Smooth muscle cell (in vitro differentiated cells): ENCODE results near the gene FBXL17. TPM values are rescaled to one million over a fixed set of nuclear protein-coding genes. Genes with fewer than 3 reads are reported as not detected.
A peak's percentile ranks its signal among the peaks of the same experiment; 100 is the strongest.

Source experiments
- DNase-seq: peaks from one replicate; lab custom pipeline; 2025; ENCODE audit not compliant: unreplicated experiment; lab: John Stamatoyannopoulos, UW
- H2AFZ ChIP-seq: fragments of 200-600 bp; sonication (generic); 2 replicates; pipeline ENCODE4 v1.6.0; 2016; ENCODE audit warnings: antibody characterized with exemption, low read depth, mild to moderate bottlenecking
- H3F3A ChIP-seq: fragments of 200-600 bp; sonication (generic); 2 replicates; pipeline ENCODE4 v1.6.0; 2017; ENCODE audit warnings: antibody characterized with exemption, low read depth
- H3K27ac ChIP-seq: fragments of 200-600 bp; sonication (generic); 2 replicates; pipeline ENCODE4 v1.5.1; 2016; ENCODE audit warnings: low read depth, mild to moderate bottlenecking
- H3K27me3 ChIP-seq: fragments of 200-600 bp; sonication (generic); 2 replicates; pipeline ENCODE4 v1.6.1; 2016; ENCODE audit warnings: low read depth, mild to moderate bottlenecking
- H3K36me3 ChIP-seq: fragments of 200-600 bp; sonication (generic); 2 replicates; pipeline ENCODE4 v1.5.1; 2016; ENCODE audit warnings: low read depth
- H3K4me1 ChIP-seq: fragments of 200-600 bp; sonication (generic); 2 replicates; pipeline ENCODE4 v1.5.1; 2016; ENCODE audit warnings: low read depth
- H3K4me2 ChIP-seq: fragments of 200-600 bp; sonication (generic); 2 replicates; pipeline ENCODE4 v1.6.0; 2016; ENCODE audit warnings: mild to moderate bottlenecking
- H3K4me3 ChIP-seq: fragments of 200-600 bp; sonication (generic); 2 replicates; pipeline ENCODE4 v1.5.1; 2016; ENCODE audit warnings: mild to moderate bottlenecking
- H3K79me2 ChIP-seq: fragments of 200-600 bp; sonication (generic); 2 replicates; pipeline ENCODE4 v1.6.0; 2016; ENCODE audit warnings: low read depth, mild to moderate bottlenecking
- H3K9ac ChIP-seq: fragments of 200-600 bp; sonication (generic); 2 replicates; pipeline ENCODE4 v1.6.0; 2016; ENCODE audit warnings: low read depth
- H3K9me3 ChIP-seq: fragments of 200-600 bp; sonication (generic); replicated peaks from 2 replicates; pipeline ENCODE4 v1.5.1; 2016; ENCODE audit warnings: low read depth
- H4K20me1 ChIP-seq: fragments of 200-600 bp; sonication (generic); 2 replicates; pipeline ENCODE4 v1.6.0; 2016; ENCODE audit warnings: low read depth
- CTCF ChIP-seq: fragments of 200-600 bp; sonication (generic); IDR thresholded peaks from 2 replicates; pipeline ENCODE4 v1.5.1; 2017; ENCODE audit warnings: borderline replicate concordance, mild to moderate bottlenecking, antibody characterized with exemption; ENCODE audit not compliant: insufficient read depth, poor library complexity, severe bottlenecking
- WGBS: methylation state at CpG from one replicate; pipeline ENCODE4 v1.1.7; 2016; ENCODE audit warnings: low lambda C conversion rate; 5-methylcytosine and 5-hydroxymethylcytosine counted together
- polyA plus RNA-seq: library from polyadenylated mRNA; unstranded; fragments of >200 nt; fragmentation: Nextera tagmentation; extraction: Ambion mirVana; gene quantifications from 2 replicates; pipeline ENCODE4 v1.2.1, GENCODE V29; 2016
- total RNA-seq: library from RNA; depleted of rRNA; stranded (reverse); fragments of >200 nt; gene quantifications from 2 replicates; pipeline ENCODE4 v1.2.3, GENCODE V29; 2014

Gene FBXL17
- total and polyA plus RNA-seq, 2 experiments from 2014 or later = 5.4 to 16.0 TPM

GRCh38 chr5:107868650-107869409 lies 513.1 kb downstream of the FBXL17 start:
- Histone ChIP-seq H3K9ac (peak overlapping the region; percentile 76), H4K20me1 (no peaks in the 10 kb centered on the region), H2AFZ (no peak overlapping the region), H3K36me3 (no peaks in the 10 kb centered on the region), H3F3A (no peaks in the 10 kb centered on the region), H3K27ac (peak overlapping the region; percentile 91), H3K79me2 (no peaks in the 10 kb centered on the region), H3K27me3 (no peaks in the 10 kb centered on the region), H3K4me2 (no peak overlapping the region), H3K9me3 (no peaks in the 10 kb centered on the region), H3K4me1 (peaks cover 8% of the 10 kb centered on the region), H3K4me3 (no peak overlapping the region)
- DNase-seq = no peak
- WGBS = 72% methylated on average over 7 of the region's 7 CpGs
- TF ChIP-seq CTCF = no peak

DNA sequence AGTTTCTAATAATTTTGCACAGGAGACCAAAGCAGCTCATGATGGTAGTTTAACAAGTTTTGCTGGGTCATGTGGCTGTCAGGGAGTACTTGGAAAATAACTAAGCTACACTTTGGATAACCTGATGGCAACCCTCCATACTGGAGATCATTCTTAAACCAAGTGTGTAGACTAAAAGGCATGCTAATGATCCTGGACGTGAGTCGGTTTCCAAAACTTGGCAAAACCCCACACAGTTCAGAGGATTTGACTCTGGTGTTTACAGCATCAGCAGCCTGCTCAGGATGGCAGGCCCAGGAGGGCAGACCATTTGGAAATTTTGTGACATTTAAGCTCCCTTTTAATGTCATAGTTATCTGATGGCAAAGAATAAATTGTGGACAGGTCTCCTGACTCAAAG lies 514.6 kb downstream of the FBXL17 start:
- Histone ChIP-seq H3K27ac (no peak overlapping the region), H3K36me3 (no peaks in the 10 kb centered on the region), H3K4me3 (no peak overlapping the region), H2AFZ (no peak overlapping the region), H3K9me3 (no peaks in the 10 kb centered on the region), H3K4me1 (peaks cover 8% of the 10 kb centered on the region), H3K27me3 (no peaks in the 10 kb centered on the region), H3K4me2 (no peak overlapping the region), H3K79me2 (no peaks in the 10 kb centered on the region), H4K20me1 (no peaks in the 10 kb centered on the region), H3K9ac (no peak overlapping the region), H3F3A (no peaks in the 10 kb centered on the region)
- TF ChIP-seq CTCF = no peak
- 100% methylated on average over 2 of the region's 2 CpGs for WGBS
- DNase-seq = no peak

- no peak for DNase-seq
- H3F3A ChIP-seq = no peaks in the 10 kb centered on the region
- no peaks in the 10 kb centered on the region for H3K36me3 ChIP-seq
- whole genome bisulfite sequencing = 71% methylated on average over 2 of the region's 2 CpGs
- H3K4me2 ChIP-seq = no peak overlapping the region
- no peak for TF ChIP-seq CTCF
- H3K4me3 ChIP-seq = no peak overlapping the region
- no peaks in the 10 kb centered on the region for H3K79me2 ChIP-seq
- no peak overlapping the region for H3K27ac ChIP-seq
- H3K9ac ChIP-seq = no peak overlapping the region
- H3K4me1 ChIP-seq = peaks cover 8% of the 10 kb centered on the region
- no peaks in the 10 kb centered on the region for H4K20me1 ChIP-seq
- no peaks in the 10 kb centered on the region for H3K27me3 ChIP-seq
- H2AFZ ChIP-seq = no peak overlapping the region
- no peaks in the 10 kb centered on the region for H3K9me3 ChIP-seq
Observed at GRCh38 chr5:107864793-107865192, 517.1 kb downstream of the FBXL17 start.

- H2AFZ ChIP-seq = no peak overlapping the region
- no peak overlapping the region for H3K27ac ChIP-seq
- TF ChIP-seq CTCF = no peak
- no peak overlapping the region for H3K9ac ChIP-seq
- no peaks in the 10 kb centered on the region for H3F3A ChIP-seq
- H3K27me3 ChIP-seq = no peaks in the 10 kb centered on the region
- H3K4me1 ChIP-seq = no peaks in the 10 kb centered on the region
- H3K4me3 ChIP-seq = no peak overlapping the region
- no peaks in the 10 kb centered on the region for H3K36me3 ChIP-seq
- H3K4me2 ChIP-seq = no peak overlapping the region
- 96% methylated on average over 2 of the region's 2 CpGs for WGBS
- no peaks in the 10 kb centered on the region for H3K9me3 ChIP-seq
- no peaks in the 10 kb centered on the region for H3K79me2 ChIP-seq
- H4K20me1 ChIP-seq = no peaks in the 10 kb centered on the region
- DNase-seq = no peak
Observed at GRCh38 chr5:107863125-107863524, 518.8 kb downstream of the FBXL17 start.
